Keratinocyte (primary cell): ENCODE results near the gene KLHL29.

Experiments used
- CTCF ChIP-seq, 3 experiments: IDR thresholded peaks in 1 of 3; conservative IDR thresholded peaks in 1 of 3; optimal IDR thresholded peaks in 1 of 3; 2 replicates in 2 of 3; 3 replicates in 1 of 3; pipeline versions ENCODE3 to v1.5.1; 2011; ENCODE audit warnings: low read length in 3 of 3, mild to moderate bottlenecking in 3 of 3, moderate library complexity in 2 of 3, control low read depth in 1 of 3, inconsistent platforms in 1 of 3; ENCODE audit not compliant: insufficient read depth in 2 of 3; ENCODE audit errors: extremely low read depth in 1 of 3
- EZH2 ChIP-seq: IDR thresholded peaks from one replicate; pipeline ENCODE4 v1.6.1; 2012; ENCODE audit warnings: inconsistent platforms, mild to moderate bottlenecking, low read length, moderate library complexity

GRCh38 chr2:23632386-23632785 lies 247.4 kb downstream of the KLHL29 start:
- TF ChIP-seq CTCF (optimal IDR thresholded peaks at IDR 0.05 in 1 of 3, IDR thresholded peaks at IDR 0.05 in 1 of 3, conservative IDR thresholded peaks at IDR 0.05 in 1 of 3; ENCODE audit: extremely low read depth in 1 of 3, insufficient read depth in 2 of 3, low read length in 3 of 3): no peak
- no peak for TF ChIP-seq EZH2
